Mucosa of descending colon (tissue), 3 donors: ENCODE data around the gene FLVCR2. TPM values are rescaled to one million over a fixed set of nuclear protein-coding genes. Genes with fewer than 3 reads are reported as not detected.

Experiments
- ATAC-seq: fragments of 200-7000 bp; cut with Tn5 transposase; one replicate; pipeline ENCODE4 v1.9.1; 2020; ENCODE audit warnings: mild to moderate bottlenecking, moderate library complexity
- DNase-seq, 3 donors: peaks; one replicate each; pipeline ENCODE4 v3.0.0-alpha.2; 2020
- H3K36me3 ChIP-seq: fragments of 200-600 bp; one replicate; pipeline ENCODE4 v1.8.0; 2021; ENCODE audit warnings: low read depth, mild to moderate bottlenecking
- H3K4me1 ChIP-seq: fragments of 200-600 bp; one replicate; pipeline ENCODE4 v1.8.0; 2021; ENCODE audit warnings: low read depth, mild to moderate bottlenecking
- H3K4me3 ChIP-seq: fragments of 200-600 bp; one replicate; pipeline ENCODE4 v1.8.0; 2021; ENCODE audit warnings: mild to moderate bottlenecking
- H3K9me3 ChIP-seq: fragments of 200-600 bp; one replicate; pipeline ENCODE4 v1.8.0; 2021; ENCODE audit warnings: mild to moderate bottlenecking
- CTCF ChIP-seq: fragments of 200-600 bp; IDR thresholded peaks from one replicate; pipeline ENCODE4 v1.8.0; 2022; ENCODE audit warnings: antibody characterized with exemption, mild to moderate bottlenecking
- intact Hi-C, 2 donors: fragments of 100-400 bp; cut with DNase I in 1 of 2; cut with micrococcal nuclease in 1 of 2; formaldehyde crosslinking; loops; one replicate each; pipeline versions ENCODE4 v1.11.0 to v1.11.1; 2022; cut with DNase I, micrococcal nuclease
- total RNA-seq, 3 donors: library from RNA; stranded (reverse); fragmentation: NEBNext Ultra II Directional in 2 of 3; extraction: Animal tissue kit (Norgen Biotek cat#: 25700) in 2 of 3; gene quantifications; one replicate each; pipeline versions ENCODE4 v1.2.1 to v1.2.4, GENCODE V29; 2021 to 2023
- donor health status: DM: no; HTN: no; CAD: no; lungs with moderate emphysema.
- donor health status: DM: no; HTN: no; CAD: no.
- donor health status: DM: no; HTN: yes; CAD: no.

The FLVCR2 gene
- total RNA-seq, 3 donors from 2014 or later = 19.2 to 37.5 (median 35.3) TPM

DNA sequence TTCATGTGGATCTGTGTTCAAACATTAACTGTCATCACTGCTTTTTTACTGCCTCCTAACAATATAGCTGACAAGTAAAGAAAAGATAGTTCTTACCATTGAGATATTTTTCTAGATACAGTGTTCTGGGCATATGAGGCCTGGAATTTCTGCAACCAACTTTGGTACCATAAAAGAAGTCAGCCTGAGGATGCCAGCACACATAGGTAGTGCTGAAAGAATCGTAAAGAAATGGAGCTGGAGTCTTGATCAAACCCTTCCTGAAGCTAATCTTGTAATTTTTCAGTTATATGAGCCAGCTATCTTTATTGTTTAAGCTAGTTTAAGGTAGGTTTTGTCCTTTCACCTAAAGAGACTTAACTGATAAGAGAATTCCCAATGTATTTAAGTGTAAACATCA is 70.9 kb downstream of the FLVCR2 start:
- Histone ChIP-seq H3K9me3 (no peaks in the 10 kb centered on the region), H3K4me1 (no peaks in the 10 kb centered on the region), H3K36me3 (no peaks in the 10 kb centered on the region), H3K4me3 (no peak overlapping the region)
- ATAC-seq (no peak), DNase-seq (no peak)
- intact Hi-C loops = no loop called here
- TF ChIP-seq CTCF = no peak

DNA sequence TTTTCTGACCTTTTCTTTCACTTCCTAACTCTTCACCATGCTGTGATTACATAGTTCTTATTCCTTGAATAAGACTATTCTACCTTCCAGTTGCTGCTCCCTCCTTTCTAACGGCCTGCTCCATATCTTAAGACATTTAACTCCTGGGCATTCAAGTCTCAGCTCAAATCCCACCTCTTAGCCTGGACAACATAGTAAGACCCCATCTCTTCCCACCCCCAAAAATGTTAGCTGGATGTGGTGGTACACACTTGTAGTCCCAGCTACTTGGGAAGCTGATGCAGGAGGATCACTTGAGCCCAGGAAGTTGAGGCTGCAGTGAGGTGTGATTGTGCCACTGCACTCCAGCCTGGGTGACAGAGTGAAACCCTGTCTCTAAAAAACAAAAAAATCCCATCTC is 71.4 kb downstream of the FLVCR2 start:
- DNase-seq (no peak), ATAC-seq (no peak)
- intact Hi-C loops = loop anchor here in 1 of 2 donors (5.0 kb wide), 1 partner anchor 72 kb away; the partner anchor contains the start of gene FLVCR2
- Histone ChIP-seq H3K9me3 (no peaks in the 10 kb centered on the region), H3K4me3 (no peak overlapping the region), H3K36me3 (no peaks in the 10 kb centered on the region), H3K4me1 (no peaks in the 10 kb centered on the region)
- TF ChIP-seq CTCF = no peak

- DNase-seq = no peak
- TF ChIP-seq CTCF = no peak
- H3K9me3 ChIP-seq = no peaks in the 10 kb centered on the region
- no peaks in the 10 kb centered on the region for H3K4me1 ChIP-seq
- ATAC-seq = peak; percentile 22
- H3K36me3 ChIP-seq = no peaks in the 10 kb centered on the region
- intact Hi-C loops = loop anchor here in 1 of 2 donors (5.0 kb wide), 1 partner anchor 73 kb away; the partner anchor contains the start of gene FLVCR2
- no peak overlapping the region for H3K4me3 ChIP-seq
Measured at GRCh38 chr14:75650253-75651058, 72.0 kb downstream of the FLVCR2 start.

DNA sequence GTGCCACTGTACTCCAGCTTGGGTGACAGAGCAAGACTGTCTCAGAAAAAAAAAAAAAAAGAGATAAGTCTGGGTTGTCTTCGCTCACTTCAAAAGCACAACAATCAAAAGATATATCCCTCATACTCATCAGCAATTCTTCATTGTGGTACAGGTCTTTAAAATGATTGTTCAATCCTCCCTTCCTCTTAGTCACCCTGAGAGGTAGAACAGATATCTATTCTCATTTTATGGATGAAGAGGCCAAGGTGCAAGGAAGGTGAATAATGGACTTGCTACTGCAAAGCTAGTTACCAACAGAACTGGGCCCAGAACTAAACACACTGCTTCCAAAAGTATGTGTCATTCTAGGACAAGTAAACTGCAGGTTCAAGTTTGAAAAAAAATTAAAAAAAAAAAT is 75.1 kb downstream of the FLVCR2 start:
- Histone ChIP-seq H3K9me3 (no peaks in the 10 kb centered on the region), H3K4me1 (no peaks in the 10 kb centered on the region), H3K36me3 (no peaks in the 10 kb centered on the region), H3K4me3 (no peak overlapping the region)
- DNase-seq (no peak), ATAC-seq (peak; percentile 64)
- TF ChIP-seq CTCF = no peak
- intact Hi-C loops = loop anchor here in 1 of 2 donors (5.0 kb wide), 1 partner anchor 76 kb away; the partner anchor contains the start of gene FLVCR2

DNA sequence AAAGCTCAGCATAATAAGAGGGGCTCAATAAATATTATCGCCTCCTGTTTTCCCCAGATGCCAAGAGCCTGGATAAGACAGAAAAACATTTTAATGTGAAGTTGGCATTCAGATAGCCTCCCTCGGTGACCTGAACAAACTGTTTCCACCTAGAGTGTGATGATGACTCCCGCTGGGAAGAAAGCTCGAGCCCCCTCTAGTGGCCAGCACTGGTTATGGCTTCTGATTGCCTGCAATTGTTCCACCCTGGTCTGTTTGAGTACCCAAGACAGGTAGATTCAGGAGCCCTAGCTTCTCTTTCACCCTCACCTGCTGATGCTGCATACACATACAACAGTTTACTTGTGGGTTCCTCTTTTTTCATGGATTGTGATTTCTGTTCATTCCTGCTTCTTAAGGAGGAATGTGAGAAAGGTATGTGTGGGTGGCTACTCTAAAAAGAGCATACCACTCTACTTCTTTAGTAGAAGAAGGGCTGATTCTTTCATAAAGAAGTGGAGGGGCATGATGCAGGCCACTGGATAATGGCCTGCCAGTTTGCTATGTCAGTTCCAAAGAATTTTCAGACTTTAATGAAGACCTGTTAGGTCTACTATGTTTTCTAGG is 75.8 kb downstream of the FLVCR2 start:
- peak; percentile 94 for TF ChIP-seq CTCF

More for the DNA sequence above, 75.8 kb downstream of the FLVCR2 start:
- ATAC-seq (peak; percentile 94), DNase-seq (peak; percentile 68 to 89 (median 87))
- H3K9me3 ChIP-seq = no peaks in the 10 kb centered on the region
- H3K4me3 ChIP-seq = no peak overlapping the region
- H3K36me3 ChIP-seq = no peaks in the 10 kb centered on the region
- intact Hi-C loops = loop anchor here (2.0 to 5.0 kb wide), 2 partner anchors 77 kb away; partner anchors contain the start of gene FLVCR2 (in 1 of the 2)
- H3K4me1 ChIP-seq = no peaks in the 10 kb centered on the region
